GM19463 (cell line): ENCODE measurements around the gene SLC35E1.
"Not testable (repeated sequence)": the region's sequence is repeated elsewhere in the genome, so short reads cannot be mapped to it uniquely, and the experiment has no call there.

Experiments used
- ATAC-seq: cut with Tn5 transposase; IDR thresholded peaks from one replicate; pipeline ENCODE4 v1.9.1; 2021; ENCODE audit warnings: mild to moderate bottlenecking, moderate library complexity; ENCODE audit not compliant: unreplicated experiment

The SLC35E1 gene

DNA sequence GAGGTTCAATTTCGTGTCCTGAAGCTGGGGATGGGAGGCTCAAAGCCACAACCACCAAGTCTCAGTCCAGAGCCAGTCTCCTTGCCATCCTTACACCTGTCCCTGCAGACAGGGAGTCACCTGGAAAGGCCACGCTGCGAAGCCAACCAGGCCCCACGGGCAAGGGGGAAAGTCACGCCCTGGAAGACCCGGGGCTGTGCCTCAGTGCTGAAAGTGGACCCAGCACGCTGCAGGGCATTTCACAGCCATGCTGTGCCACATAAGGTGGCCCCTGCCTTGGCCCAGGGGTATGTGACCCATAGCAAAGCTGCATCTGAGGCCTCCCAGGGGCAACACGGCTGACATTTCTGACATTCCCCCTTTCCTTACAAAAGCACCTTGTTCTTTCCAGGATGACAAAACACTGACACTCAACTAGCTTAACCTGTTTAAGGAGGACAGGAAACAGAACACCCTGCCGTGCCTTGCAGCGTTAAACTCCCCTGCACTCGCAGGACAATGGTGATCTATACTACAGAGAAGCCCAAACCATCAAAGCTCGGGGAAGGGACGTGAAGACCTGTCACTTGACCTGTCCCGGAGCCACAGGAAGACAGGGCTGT lies 44.8 kb downstream of the SLC35E1 start:
- ATAC-seq: no peak

DNA sequence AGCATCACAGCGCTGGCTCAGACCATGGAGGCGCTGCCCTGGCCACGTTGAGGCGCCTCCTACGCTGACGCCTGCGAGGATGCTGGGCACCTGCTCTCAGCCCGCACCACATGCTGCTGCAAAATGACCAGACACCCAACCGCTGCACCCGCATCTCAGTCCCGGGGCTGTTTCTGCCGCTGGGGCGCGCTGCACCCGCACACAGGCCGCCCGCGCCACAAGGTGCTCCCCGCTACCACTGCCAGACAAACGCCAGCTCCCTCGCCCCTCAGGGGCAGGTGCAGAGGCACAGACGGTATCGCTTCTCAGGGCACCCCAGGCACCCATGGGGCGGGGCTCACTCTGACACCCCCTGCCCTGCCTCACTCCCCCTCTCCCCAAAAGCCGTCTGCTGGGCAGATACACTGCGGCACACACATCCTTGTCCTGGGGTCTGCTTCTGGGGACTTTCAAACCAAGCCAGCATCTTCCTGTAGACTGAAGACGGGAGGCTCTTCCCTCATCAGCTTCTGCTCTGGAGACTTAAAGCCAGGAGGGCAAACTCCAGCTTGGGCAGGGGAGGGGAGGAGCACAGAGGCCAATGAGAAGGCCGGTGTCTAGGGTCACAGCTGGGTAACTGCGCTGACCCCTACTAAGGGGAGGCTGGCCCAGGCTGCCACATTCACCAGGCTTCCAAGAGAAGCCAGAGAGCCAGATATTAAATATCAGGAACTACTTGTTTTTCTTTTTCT lies 46.3 kb downstream of the SLC35E1 start:
- no peak for ATAC-seq

DNA sequence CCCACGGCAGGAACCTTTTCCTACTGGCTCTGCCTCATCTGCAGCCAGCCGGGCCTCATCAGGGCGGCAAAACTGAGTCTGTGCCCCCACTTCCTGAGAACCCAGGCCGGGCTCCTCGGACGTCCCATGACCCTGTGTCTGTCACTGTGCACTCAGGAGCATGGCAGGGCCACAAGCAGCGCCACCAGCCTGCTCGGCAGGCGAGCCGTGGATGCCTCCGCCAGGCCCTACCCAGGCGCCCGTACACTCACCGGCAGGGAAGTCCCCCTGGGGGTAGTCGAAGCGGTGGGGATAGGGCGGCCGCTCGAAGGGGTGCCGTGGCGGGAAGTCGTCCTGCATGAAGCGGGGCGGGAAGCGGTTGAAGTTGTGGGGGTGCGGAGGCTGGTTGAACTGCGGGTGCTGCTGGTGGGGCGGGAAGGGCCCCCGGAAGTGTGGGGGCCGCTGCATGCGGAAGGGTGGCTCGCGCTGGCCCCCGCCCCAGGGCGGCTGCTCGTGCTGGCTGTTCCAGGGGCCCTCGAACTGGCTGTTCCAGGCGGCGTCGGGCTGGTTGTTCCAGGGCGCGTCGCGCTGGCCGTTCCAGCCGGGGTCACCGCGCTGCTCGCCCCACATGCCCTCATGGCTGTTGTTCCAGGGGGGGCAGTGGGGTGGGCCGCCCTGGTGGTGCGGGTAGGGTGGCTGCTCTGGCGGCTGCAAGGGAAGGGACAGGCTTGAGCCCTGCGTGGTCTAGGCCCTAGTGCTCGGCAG lies 47.1 kb downstream of the SLC35E1 start:
- ATAC-seq: no peak

DNA sequence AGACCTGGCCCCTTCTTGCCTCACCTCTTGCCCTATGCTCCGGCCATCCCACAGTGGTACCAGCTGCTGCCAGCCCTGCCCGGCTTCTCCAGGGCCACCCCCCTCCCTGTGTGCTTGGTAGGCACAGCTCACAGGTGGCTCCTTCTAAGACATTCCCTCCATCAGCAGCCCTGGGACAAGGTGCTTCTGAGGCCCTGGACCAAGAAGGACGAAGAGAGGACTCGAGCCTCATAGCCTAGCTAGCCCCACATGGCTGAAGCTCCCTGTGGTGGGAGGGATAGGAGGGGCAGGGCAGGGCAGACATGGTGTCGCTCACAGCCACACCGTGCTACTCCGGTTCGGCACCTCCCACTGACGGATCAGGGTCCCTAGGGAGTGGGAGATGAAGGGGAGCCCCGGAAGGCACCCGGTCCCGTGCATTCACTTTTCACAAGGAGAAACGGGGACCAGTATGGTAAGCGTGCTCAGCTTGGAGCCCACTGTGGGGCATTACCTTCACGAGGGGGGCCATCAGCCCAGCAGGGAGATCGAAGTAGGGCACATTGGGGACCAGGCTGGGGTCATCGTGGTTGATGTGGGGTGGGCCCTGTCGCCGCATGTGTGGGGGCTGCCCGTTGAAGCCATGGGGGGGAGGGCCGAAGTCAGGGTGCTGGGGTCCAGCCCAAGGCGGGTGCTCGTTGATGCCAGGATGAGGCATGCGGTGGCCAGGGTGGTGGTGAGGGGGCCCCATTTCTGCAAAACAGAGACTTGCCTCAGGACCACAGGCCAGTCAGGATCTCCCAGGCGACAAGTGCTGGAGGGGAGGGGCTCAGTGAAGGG lies 49.4 kb downstream of the SLC35E1 start:
- ATAC-seq: no peak

DNA sequence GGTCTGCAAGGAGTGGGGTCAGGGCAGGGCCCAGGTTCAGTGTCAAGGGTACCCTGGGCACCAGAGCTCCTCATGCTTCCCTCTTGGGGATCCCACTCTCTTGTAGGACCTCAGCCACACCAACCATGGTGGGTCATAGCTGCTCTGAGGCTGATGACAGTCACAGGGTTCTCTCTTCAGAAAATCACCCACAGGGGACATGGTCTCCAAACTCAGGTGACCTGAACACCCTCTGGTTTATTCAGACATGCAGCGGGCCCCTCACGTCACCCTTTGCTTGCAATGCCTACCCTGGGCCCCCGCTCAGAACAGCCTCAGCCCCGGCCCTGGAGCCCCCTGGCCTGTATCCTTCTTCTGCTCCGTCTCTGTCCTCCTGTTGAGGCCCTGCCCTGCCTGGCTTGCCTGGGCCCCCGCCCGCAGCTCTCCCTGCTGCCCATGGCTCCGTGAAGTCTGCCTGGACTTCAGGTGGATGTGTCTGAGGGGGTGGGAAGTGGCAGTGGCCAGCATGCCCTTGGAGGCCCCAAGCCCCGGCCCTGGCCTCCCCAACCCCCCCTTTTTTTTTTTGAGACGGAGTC lies 50.4 kb downstream of the SLC35E1 start:
- no peak for ATAC-seq

DNA sequence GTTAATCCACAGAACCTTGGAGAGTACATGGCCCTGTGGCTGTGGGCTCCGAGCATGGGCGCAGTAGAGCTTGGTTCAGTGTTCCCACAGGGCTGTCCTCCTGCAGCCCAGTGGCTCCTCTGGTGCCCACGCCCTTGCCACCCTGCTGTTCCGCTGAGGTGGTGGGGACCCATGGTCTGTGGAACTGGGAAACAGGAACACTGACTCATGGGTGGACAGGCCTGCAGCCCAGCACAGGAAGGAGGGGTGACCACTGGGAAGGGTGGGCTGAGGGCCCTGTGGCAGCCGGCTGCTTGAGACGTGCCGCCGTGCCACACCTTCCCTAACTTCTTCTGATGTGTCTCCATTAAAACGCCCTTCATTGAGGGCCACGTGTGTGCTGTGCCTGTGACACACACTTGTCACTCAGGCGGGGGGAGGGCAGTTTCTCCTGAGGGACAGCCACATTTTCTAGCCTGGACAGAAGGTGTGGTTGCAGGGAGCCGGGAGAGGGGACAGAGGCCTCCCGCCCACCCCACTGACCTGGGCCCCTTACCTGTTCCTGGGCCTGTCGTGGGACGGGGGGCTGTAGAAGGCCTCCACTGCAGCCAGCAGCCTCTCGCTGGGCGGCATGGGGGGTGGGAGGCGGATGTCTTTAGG lies 51.1 kb downstream of the SLC35E1 start:
- no peak for ATAC-seq

DNA sequence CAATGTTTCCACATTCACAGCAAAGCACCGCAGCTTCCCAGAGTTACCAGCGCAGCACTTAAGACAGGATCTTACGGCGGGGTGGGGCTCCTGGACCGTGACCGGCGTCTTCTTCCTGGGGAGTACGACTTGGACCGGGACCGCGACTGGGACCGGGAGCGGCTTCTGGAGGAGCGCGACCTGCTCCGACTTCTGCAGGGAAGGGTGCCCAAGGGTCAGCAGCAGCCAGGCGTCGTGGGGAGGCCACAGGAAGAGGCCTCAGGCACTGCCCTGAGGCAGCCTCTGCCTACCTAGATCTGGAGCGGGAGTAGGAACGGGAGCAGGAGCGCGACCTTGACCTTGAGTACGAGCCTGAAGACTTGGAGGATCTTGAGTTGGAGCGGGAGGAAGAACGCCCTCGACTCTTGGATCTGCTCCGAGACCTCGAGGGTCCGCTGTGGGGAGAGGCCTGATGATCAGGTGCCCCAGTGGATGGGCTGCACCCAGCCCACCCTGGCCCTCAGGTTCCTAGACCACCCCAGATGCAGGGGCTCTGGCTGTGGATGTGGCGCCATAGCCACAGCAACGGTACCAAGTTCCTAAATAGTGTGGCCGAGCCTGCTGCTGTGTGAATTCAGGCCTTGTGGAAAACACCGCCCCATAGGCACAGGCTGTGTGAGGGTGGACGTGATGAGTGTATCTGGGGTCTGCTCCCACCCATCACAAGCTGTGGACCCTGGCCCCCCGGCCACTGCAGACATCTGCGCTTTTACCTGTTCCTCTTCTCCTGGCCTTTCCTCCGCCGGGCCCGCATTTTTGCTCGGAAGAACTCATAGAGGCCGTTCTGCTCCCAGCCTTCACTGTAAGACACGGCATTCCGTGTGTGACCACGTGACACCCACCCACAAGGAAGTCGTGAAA lies 51.9 kb downstream of the SLC35E1 start:
- no peak for ATAC-seq

DNA sequence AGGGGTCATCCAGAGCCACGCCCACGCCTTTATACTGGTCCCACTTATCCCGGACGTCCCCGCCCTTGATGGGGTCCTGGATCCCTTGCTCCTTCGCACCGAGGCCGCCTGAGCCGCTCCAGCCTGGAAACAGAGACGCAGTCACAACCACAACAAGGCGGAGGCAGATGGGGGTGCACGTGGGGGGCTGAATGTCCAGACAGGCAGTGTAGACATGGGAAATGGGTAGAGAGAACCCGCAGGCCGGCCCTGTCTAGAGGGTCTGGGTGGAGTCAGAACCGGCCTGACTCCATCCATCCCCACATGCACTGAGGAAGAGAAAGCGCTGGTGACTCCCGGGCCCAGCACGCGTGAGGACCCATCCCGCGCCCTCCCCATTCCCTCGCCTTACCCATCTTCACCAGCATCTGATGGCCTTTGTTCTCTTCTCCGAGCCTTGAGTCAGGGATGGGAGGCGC lies 53.0 kb downstream of the SLC35E1 start:
- ATAC-seq: no peak

DNA sequence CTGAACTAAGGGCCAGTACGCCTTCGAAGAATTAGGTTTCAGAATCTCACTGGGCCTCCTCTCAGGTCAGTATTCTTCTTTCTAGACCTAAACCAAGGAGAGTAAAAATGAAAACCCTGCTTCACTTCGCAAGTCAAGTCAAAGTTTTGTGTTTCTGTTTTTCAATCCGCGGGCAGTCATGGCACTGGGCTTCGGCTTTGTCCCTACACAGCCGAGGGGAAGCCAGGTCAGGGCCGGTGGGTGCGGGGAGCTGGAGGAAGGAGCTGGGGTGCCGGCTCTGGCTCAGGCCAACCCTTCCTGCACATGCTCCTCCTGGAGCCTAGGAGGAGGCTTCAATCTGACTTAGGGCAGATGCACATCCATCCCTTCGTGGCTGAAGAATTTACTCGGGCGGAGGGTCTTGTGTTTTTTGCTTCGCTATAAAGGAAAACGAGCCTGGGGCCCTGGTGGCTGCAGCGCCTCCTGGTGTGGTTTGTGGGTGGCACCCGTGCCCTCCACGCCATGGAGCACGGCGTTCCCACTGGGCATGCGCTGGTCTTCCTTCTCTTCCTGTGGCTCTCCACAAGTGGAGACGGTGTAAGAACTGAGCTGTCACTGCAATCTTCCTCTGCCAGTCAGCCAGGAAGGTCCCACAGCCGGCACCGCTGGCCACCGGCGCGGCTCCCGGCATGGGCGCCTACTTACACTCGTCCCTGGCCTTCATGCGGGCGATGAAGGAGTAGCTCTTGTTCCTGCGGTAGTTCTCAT lies 53.6 kb downstream of the SLC35E1 start:
- ATAC-seq: no peak

DNA sequence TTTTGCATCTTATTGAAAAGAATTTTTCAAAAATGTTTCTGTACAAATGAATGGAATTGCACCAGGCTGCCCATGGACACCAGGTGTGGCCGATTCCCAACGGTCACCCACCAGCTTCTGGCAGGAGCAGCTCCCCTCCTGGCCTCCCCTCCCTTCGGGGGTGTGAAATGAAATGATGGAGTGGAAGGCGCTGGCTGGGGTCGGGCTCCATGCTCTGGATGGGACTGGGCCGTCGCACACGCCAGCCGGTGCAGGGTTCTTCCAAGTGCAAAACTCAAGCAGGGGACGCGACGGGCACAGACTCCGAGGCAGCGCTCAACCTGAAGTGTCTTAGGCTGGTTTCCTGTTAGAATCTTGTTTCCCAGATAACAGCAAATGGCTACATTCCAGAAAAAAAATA lies 54.2 kb downstream of the SLC35E1 start:
- ATAC-seq: no peak

DNA sequence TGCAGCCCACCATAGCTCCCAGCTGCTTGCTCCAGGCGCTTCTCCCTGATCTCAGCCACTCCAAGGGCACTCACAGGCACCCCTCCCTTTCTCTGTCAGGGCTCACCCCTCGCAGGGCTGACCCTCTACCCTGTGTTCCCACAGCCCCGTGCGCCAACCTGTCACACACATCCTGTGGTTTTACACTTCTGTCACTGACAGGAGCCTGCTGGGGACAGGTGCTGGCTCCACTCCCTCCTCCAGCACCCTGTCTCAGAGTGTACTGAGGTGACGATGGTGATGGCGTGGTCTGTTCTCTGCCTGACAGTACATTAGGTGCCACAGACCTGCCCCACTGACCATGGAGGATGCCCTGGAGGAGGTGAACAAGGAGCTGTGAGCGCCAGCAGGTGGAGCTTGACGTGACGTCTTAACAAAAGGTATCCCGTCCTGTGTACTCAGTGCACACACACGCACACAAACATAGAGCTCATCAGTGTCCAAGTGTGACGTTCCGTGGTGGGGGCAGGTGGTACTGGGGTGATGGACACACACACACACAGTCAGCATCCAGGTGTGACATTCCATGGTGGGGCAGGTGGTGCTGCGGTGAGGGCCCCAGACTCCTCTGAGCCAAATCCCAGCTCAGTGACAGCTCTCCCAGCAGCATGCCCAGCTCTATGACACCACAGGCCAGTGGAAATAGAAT lies 55.1 kb downstream of the SLC35E1 start:
- no peak for ATAC-seq

DNA sequence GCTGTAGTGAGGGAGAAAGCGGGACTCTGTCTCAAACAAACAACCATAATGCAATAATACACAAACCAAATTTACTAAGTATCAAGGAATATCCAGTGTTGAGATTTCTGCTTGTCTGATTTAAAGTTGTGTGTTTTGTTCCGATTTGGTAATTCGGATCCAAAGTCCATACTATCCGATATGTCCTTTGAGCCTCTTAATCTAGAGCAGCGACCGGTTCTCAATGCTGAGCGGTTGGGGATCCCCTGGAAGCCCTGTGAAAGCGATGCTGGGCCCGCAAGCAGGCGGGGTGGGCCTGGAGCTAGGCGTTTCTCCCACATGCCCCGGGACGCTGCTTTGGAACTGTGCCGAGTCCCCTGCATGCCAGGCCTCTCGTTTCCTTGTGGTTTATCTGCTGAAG lies 55.8 kb downstream of the SLC35E1 start:
- no peak for ATAC-seq

DNA sequence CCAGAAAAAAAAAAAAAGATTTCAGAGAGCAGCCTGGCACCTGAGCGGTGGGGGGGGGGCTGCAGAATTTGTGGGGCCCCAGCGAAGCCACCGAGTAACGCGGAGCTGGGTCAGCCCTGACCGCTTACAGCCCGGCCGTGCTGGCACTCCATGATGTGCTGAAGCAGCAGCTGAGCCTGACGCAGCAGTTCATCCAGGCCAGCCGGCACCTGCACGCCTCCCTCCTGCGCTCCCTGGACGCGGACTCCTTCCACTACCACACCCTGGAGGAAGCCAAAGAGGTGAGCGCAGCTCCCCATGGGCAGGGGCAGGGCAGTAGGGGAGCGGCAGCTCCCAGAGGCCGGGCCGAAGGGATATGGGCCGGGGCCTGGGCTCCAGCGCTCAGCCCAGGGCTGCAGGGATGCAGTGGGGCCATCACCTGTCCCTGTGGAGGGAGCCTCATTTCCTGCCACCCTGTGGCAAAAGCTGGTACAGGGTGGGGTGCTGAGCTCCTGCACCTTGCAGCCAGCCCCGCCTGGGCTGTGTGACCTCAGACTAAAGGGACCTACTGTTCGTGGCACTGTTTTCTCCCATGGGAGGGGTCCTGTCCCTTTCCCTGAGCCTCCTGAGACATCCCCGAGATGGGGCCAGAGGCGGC lies 57.7 kb downstream of the SLC35E1 start:
- no peak for ATAC-seq

DNA sequence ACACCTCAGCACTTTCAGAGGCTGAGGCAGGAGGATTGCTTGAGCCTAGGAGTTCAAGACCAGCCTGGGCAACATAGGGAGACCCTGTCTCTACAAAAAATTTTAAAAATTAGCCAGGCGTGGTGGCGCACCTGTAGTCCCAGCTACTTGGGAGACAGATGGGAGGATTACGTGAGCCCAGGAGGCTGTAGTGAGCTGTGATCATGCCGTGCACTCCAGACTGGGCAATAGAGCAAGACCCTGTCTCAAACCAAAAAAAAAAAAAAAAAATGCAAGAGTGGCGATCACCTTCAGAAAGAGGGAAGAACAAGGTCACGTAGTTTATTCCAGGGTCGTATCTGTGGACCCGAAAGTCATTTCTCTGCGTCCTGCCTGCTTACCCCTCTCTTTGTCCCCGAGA lies 59.6 kb downstream of the SLC35E1 start:
- not testable (repeated sequence) for ATAC-seq

DNA sequence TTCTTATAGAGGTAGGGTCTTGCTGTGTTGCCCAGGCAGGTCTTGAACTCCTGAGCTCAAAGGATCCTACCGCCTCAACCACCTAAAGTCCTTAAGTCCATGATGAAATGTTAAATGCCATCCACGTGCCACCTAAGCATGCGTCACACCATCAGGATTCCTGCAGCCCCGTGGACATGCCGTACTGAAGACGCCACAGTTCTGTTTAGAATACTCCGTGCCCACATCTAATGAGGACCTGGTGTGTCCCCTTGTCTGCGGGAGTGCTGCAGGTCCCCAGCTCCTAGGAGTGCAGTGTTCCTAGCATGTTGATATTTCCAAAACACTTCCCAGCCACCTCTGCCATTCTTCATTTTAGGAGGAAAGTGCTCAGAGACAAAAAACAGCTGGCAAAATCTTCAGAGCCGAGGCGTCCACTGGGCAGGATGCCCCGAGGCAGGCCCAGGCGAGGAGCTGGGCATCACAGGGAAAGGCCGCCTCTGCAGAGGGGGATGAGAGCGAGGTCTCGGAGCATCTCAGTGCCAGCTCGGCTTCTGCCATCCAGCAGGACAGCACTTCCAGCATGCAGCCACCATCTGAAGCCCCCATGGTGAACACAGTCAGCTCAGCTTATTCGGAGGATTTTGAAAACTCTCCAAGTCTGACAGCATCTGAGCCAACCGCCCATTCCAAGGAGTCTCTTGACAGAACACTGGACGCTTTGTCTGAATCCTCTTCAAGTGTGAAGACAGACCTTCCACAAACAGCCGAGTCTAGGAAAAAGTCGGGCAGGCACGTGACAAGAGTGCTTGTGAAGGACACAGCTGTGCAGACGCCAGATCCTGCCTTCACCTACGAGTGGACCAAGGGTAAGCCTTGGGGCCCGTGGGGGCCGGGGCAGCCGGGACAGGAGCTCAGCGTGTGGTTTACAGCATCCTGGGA lies 62.8 kb downstream of the SLC35E1 start:
- ATAC-seq: no peak

DNA sequence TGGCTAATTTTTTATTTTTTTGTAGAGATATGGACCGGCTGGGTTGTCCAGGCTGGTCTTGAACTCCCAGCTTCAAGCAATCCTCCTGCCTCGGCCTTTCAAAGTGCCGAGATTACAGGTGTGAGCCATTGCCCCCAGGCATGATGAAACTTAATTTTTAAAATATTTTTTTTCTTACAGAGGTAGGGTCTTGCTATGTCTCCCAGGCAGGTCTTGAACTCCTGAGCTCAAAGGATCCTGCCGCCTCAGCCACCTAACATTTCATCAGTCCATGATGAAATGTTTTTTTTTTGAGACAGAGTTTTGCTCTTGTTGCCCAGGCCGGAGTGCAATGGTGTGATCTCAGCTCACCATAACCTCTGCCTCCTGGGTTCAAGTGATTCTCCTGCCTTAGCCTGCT lies 63.7 kb downstream of the SLC35E1 start:
- ATAC-seq: no peak

DNA sequence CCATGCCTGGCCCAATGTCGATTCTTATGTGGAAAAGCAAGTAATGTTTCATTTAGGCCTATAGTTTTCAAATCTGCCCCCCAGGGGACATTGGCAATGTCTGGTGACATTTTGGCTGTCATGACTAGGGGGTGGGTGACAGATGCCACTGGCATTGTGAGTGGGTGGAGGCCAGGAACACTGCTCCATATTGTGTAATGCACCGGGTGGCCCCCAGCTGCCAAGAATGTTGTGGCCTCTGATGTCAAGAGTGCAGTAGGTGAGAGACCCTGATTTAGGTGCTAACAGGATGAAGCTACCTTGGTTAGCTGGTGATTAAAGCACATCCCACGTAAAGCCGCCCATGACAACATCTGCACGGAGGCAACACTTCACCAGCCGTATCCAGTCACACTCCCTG lies 65.3 kb downstream of the SLC35E1 start:
- no peak for ATAC-seq
